C4-2B (cell line): Measurements from ENCODE around the gene MCRS1.

Experiments
- H3K27ac ChIP-seq: fragments of 450-650 bp; 2 replicates; pipeline ENCODE4 v1.5.1; 2017
- CTCF ChIP-seq: fragments of 450-650 bp; conservative IDR thresholded peaks from 2 replicates; pipeline ENCODE4 v1.5.1; 2017; ENCODE audit warnings: mild to moderate bottlenecking
- ZFX ChIP-seq: fragments of 450-650 bp; IDR thresholded peaks from 2 replicates; pipeline ENCODE4 v1.6.1; 2017

MCRS1 gene

GRCh38 chr12:49585477-49586459 lies 17.8 kb upstream of the MCRS1 start:
- TF ChIP-seq CTCF: no peak
- H3K27ac ChIP-seq: no peak overlapping the region

GRCh38 chr12:49584591-49584990 lies 16.6 kb upstream of the MCRS1 start:
- H3K27ac ChIP-seq: no peak overlapping the region
- TF ChIP-seq ZFX: no peak
- TF ChIP-seq CTCF: no peak

- TF ChIP-seq CTCF (no peak), ZFX (no peak)
- H3K27ac ChIP-seq: no peak overlapping the region
Observed at GRCh38 chr12:49583366-49584094, 15.6 kb upstream of the MCRS1 start.

GRCh38 chr12:49582850-49583249 lies 14.9 kb upstream of the MCRS1 start:
- TF ChIP-seq ZFX (no peak), CTCF (no peak)
- no peak overlapping the region for H3K27ac ChIP-seq

- no peak for TF ChIP-seq CTCF
- TF ChIP-seq ZFX: no peak
- H3K27ac ChIP-seq: no peak overlapping the region
Observed at GRCh38 chr12:49582201-49582600, 14.3 kb upstream of the MCRS1 start.

- peak; percentile 95 for TF ChIP-seq CTCF
- TF ChIP-seq ZFX: no peak
- H3K27ac ChIP-seq: no peak overlapping the region
Observed at GRCh38 chr12:49580572-49581535, 12.9 kb upstream of the MCRS1 start.
